Ishikawa (cell line): ENCODE measurements around the gene SLC39A5.

Experiments
- CEBPB ChIP-seq: IDR thresholded peaks from 2 replicates; pipeline ENCODE4 v1.6.1; 2012
- CREB1 ChIP-seq: IDR thresholded peaks from 2 replicates; pipeline ENCODE4 v1.6.1; 2012; ENCODE audit warnings: low read depth
- EGR1 ChIP-seq: IDR thresholded peaks from 2 replicates; pipeline ENCODE4 v1.6.1; 2012
- EP300 ChIP-seq: IDR thresholded peaks from 2 replicates; pipeline ENCODE4 v1.6.1; 2012; ENCODE audit warnings: borderline replicate concordance
- FOXM1 ChIP-seq: IDR thresholded peaks from 2 replicates; pipeline ENCODE4 v1.6.1; 2012; ENCODE audit warnings: low read depth, borderline replicate concordance
- MAX ChIP-seq: IDR thresholded peaks from 2 replicates; pipeline ENCODE4 v1.6.1; 2012
- NFIC ChIP-seq: IDR thresholded peaks from 2 replicates; pipeline ENCODE4 v1.6.1; 2012
- RAD21 ChIP-seq: IDR thresholded peaks from 2 replicates; pipeline ENCODE4 v1.6.1; 2012; ENCODE audit warnings: low read depth
- REST ChIP-seq: IDR thresholded peaks from 2 replicates; pipeline ENCODE4 v1.6.1; 2012; ENCODE audit warnings: low read depth, mild to moderate bottlenecking
- TAF1 ChIP-seq: IDR thresholded peaks from 2 replicates; pipeline ENCODE4 v1.6.1; 2012; ENCODE audit warnings: low read depth, mild to moderate bottlenecking
- TCF12 ChIP-seq: IDR thresholded peaks from 2 replicates; pipeline ENCODE4 v1.6.1; 2012; ENCODE audit warnings: low read depth
- TEAD4 ChIP-seq: IDR thresholded peaks from 2 replicates; pipeline ENCODE4 v1.6.1; 2012
- USF1 ChIP-seq: IDR thresholded peaks from 2 replicates; pipeline ENCODE4 v1.6.1; 2012
- YY1 ChIP-seq: IDR thresholded peaks from 2 replicates; pipeline ENCODE4 v1.6.1; 2012; ENCODE audit warnings: low read depth
- ZBTB7A ChIP-seq: IDR thresholded peaks from 2 replicates; pipeline ENCODE4 v1.6.1; 2012; ENCODE audit warnings: low read depth

SLC39A5 gene

GRCh38 chr12:56229082-56229481, 769 bp upstream of the SLC39A5 start:
- TF ChIP-seq ZBTB7A (no peak), CEBPB (no peak), FOXM1 (no peak), TCF12 (no peak), NFIC (no peak), TEAD4 (no peak), RAD21 (no peak), MAX (no peak), EP300 (no peak), USF1 (no peak)

- no peak for TF ChIP-seq TEAD4
- no peak for TF ChIP-seq FOXM1
- no peak for TF ChIP-seq NFIC
- no peak for TF ChIP-seq EP300
- no peak for TF ChIP-seq ZBTB7A
- no peak for TF ChIP-seq MAX
- no peak for TF ChIP-seq TAF1
These were observed 757 bp downstream of the SLC39A5 start for GRCh38 chr12:56230432-56231183.

DNA sequence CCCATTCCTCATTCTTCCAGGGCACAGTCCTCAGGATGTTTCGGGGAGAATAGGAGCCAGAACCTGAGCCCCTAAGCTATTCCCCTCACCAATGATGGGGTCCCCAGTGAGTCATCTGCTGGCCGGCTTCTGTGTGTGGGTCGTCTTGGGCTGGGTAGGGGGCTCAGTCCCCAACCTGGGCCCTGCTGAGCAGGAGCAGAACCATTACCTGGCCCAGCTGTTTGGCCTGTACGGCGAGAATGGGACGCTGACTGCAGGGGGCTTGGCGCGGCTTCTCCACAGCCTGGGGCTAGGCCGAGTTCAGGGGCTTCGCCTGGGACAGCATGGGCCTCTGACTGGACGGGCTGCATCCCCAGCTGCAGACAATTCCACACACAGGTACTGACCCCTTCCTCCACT, 1.3 kb downstream of the SLC39A5 start:
- TF ChIP-seq RAD21 (no peak), FOXM1 (no peak), TCF12 (no peak), YY1 (no peak), ZBTB7A (no peak), MAX (no peak), CEBPB (no peak), CREB1 (no peak), NFIC (no peak), EGR1 (no peak), TEAD4 (no peak), TAF1 (no peak), USF1 (no peak), REST (no peak), EP300 (no peak)

DNA sequence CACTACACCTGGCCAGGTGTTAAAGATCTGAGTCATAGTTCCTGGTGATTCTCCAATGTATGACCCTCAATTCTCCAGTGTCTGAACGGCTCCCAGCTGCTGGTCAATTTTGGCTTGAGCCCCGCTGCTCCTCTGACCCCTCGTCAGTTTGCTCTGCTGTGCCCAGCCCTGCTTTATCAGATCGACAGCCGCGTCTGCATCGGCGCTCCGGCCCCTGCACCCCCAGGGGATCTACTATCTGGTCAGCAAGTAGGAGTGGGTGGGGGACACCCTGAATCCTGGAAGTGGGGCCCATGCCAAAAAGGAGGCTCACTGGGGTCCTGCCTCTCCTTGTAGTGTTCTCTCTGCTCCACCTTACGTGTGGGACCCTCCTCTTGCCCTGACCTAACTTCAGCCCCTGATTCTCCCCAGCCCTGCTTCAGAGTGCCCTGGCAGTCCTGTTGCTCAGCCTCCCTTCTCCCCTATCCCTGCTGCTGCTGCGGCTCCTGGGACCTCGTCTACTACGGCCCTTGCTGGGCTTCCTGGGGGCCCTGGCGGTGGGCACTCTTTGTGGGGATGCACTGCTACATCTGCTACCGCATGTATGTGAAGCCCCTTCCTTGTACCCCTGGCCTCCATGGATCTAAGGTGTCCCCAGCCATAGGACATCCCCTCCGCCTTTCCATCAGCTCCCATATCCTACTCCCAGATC, 5.0 kb downstream of the SLC39A5 start:
- TF ChIP-seq EP300 (no peak), USF1 (no peak), CREB1 (no peak), NFIC (no peak), REST (no peak), ZBTB7A (no peak), MAX (no peak), CEBPB (no peak), TCF12 (no peak), TAF1 (no peak), RAD21 (no peak)

- TF ChIP-seq TEAD4, result no peak
- TF ChIP-seq CEBPB, result no peak
- TF ChIP-seq NFIC, result no peak
- TF ChIP-seq TCF12, result no peak
- no peak for TF ChIP-seq FOXM1
- TF ChIP-seq TAF1, result no peak
- TF ChIP-seq RAD21, result no peak
- TF ChIP-seq REST, result no peak
- no peak for TF ChIP-seq CREB1
These were observed 6.2 kb downstream of the SLC39A5 start for GRCh38 chr12:56236091-56236490.
